GM21515 (cell line): ENCODE results near the gene SIK3.

Experiments used
- ATAC-seq: cut with Tn5 transposase; IDR thresholded peaks from one replicate; pipeline ENCODE4 v1.9.1; 2021; ENCODE audit not compliant: unreplicated experiment

The SIK3 gene

DNA sequence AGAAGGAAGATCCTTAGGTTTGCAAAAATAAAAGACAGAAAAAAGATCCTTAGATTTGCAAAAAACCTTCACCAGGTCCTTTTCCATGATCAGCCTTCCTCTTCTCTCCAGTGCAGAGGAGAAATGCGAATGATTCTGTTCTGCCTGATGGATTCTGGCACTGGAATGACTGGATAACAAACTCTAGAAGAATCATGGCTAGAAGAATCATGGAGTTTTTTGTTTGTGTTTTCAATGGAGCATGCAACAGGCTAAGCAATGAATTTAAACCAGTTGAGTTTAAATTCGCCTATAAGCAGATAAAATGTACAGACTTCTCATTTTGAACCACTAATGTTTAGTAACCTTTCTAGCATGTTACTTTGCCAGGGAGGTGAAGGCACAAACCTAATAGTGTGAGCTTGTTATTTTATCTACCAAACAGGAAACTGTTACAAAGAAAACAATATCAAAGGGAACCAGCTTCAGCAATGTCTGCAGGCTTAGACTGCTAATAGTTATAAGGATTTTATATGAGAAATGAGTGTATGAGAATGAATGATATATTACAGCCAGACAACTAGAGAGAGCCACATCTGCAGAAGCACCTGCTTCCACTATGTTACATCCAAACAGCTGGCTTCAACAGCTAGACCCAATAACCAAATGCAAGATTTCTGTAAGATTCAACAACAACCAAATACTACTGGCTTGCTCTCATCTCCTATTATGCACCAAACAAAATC, 196.1 kb downstream of the SIK3 start:
- ATAC-seq: no peak

- no peak for ATAC-seq
Measured at GRCh38 chr11:116901211-116901610, 197.0 kb downstream of the SIK3 start.

GRCh38 chr11:116896211-116896610, 202.0 kb downstream of the SIK3 start:
- no peak for ATAC-seq

DNA sequence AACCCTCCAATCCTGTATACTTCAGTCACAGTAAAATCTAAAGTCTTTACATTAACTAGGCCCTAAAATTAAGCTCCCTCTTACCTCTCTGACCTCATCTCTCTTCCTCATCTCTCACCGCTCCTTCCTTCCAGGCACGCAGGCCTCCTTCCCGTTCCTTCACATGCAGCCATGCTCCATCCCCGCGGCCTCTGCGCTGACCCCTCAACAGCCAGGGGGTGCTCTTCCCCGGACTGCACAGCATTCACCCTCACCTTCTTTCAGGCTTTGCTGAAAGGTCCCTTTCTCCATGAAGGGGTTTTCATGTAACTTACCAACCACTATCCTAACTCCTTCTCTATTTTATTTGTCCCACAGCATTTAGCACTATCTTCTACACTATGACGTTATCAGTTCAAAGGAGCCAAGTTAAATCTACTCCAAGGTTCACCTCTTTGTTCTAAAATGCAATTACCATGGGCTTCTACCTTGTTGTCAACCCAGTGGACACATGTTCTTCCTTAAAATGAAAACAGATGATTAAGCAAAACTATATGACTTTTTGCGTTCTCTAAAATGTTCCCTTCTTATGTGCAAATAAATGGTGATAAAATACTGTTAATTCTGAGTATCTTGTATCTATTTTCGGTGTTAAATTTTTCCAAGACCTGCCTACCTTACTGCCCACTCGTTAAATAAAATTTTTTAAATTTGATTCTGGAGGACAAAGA, 203.0 kb downstream of the SIK3 start:
- ATAC-seq: no peak

GRCh38 chr11:116893906-116894305, 204.3 kb downstream of the SIK3 start:
- no peak for ATAC-seq

- no peak for ATAC-seq
Measured at GRCh38 chr11:116893437-116893836, 204.8 kb downstream of the SIK3 start.

- ATAC-seq: no peak
Measured at GRCh38 chr11:116892374-116892773, 205.9 kb downstream of the SIK3 start.

DNA sequence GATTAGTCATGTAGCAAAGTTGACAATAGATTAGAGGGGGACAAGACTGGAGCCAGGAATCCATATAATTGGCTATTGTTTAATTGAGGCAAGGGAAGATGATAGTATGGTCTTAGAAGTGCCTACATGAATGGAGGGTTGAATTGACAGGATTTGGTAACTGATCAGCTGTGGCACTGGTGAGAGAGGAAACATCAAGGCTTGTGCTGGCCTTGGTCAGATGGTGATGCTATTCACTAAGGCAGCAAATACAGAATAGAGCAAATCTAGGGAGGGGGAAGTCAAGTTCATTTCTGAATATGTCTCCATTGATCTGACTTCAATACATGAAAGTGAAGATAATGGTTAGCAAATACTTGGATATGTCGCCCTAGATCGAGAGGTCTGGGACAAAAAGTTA, 206.5 kb downstream of the SIK3 start:
- ATAC-seq: no peak

GRCh38 chr11:116890607-116891006, 207.6 kb downstream of the SIK3 start:
- ATAC-seq: no peak

- peak; percentile 59 for ATAC-seq
Measured at GRCh38 chr11:116890193-116890592, 208.0 kb downstream of the SIK3 start.

DNA sequence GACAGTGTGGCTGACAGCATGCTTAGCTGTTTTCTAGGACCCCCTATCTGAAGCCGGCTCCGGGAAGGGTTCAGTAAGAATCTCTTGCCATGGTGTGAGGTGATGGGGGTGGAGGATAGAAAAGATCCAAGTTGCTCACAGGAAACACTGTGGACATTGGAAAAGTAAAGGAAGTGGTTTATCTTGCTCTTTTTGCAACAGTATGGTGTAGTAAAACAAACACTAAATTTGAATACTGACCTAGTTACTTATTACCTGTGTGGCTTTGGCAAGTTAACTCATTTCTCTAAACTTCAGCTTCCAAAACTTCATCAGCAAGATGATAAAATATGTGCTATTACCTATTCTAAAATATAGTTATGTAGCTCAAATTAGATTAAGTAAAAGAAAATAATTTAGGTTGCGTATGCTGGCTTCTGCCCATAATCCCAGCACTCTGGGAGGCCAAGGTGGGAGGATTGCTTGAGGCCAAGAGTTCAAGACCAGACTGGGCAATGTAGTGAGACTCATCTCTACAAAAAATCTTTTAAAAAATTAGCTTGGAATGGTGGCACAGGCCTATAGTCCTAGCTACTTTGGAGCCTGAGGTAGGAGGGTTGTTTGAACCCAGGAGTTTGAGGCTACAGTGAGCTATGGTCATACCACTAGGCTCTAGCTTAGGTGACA, 209.2 kb downstream of the SIK3 start:
- ATAC-seq: no peak

- no peak for ATAC-seq
Measured at GRCh38 chr11:116888024-116888423, 210.2 kb downstream of the SIK3 start.

- no peak for ATAC-seq
Measured at GRCh38 chr11:116885951-116886655, 212.1 kb downstream of the SIK3 start.

DNA sequence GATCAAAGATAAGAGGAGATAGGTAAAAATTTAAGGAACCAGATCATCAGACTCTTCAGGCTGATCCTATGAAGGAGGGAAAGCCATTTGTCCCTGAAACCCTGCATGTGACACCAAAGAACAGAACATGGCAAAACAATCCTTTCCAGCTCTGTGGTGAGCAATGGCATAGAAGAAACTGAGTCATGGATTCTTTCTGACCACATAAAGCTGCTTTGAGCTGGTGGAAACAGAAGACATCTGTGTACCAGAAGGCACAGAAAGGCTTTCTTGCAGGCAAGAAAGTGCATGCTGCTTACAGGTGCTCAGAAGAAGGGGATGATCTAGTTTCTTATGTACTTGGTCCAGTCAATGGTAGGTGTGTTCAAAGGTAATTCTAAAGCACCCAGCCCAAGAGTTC, 215.8 kb downstream of the SIK3 start:
- ATAC-seq: no peak

GRCh38 chr11:116881143-116881542, 217.1 kb downstream of the SIK3 start:
- ATAC-seq: no peak

DNA sequence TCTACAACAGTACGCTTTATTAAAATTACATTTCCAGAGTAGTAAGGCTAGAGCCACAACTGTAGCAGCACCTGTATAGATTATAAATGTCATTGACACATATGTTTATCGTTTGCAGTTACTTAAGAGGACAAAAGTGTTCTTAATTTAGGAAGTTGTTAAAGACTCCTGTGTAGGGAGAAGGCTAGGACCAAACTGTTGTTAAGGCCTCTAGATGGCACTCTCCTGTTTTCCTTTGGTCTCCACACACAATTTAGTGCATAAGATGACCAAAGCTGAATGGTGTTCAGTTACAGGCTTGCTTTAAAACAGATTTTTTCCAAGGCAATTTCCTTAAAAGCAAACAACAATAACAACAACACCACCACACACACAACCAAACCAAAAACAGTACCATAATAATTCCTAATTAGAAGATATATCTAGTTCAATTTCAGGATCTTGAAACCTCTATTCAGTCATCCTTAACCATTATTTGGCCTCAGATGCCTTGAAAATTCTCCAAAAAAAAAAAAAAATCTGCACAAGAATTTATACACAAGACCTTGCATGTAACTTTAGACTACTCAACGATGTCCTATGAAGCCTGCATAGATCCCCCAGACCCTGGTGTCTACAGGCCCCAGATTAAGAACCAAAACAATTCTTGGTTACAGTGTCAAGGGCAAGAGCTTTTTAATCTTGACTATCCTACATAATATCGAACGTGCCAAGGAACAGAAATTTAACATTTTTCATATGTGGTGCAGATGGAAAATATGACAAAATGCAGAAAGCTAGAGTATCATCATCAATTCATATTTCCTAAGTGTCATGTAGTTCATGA, 218.2 kb downstream of the SIK3 start:
- ATAC-seq: no peak

GRCh38 chr11:116876656-116877055, 221.6 kb downstream of the SIK3 start:
- ATAC-seq: no peak

DNA sequence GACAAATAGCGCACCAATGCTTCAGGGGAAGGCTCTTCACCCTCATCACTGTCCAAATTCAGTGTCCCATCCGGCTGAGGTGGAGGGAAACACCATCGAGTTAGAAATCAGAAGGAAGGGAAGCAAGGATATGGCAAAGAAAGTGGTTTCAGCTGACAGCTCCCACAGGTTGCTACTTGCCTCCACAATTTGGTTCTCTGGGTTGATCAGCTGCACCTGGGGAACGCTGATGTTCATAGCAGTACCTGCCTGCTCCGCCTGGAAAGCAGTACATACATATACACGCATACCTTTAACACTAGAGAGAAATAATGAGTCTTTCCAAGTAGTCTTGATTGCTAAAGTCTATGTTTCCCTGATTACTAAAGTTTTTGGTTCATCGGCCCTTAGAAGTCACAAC, 223.0 kb downstream of the SIK3 start:
- ATAC-seq: no peak

DNA sequence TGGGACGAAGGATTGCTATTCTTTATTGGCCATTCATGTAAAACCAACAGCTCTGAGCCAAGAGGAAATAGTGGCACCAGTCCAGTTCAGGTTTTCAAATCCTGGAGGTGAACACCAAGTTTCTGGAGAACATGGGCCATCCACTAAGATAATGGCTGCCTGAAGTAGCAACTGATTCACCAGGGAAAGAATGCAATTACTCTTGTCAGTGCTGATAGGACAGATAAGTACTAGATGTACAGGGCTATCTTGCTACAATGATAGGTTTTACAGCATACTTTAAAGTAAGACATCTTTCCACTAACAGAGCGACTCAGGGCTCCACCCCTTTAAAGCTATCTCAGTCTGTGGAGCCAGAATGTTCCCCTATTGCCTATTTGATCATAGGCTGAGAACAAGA, 224.0 kb downstream of the SIK3 start:
- no peak for ATAC-seq

- no peak for ATAC-seq
Measured at GRCh38 chr11:116873381-116873780, 224.8 kb downstream of the SIK3 start.

DNA sequence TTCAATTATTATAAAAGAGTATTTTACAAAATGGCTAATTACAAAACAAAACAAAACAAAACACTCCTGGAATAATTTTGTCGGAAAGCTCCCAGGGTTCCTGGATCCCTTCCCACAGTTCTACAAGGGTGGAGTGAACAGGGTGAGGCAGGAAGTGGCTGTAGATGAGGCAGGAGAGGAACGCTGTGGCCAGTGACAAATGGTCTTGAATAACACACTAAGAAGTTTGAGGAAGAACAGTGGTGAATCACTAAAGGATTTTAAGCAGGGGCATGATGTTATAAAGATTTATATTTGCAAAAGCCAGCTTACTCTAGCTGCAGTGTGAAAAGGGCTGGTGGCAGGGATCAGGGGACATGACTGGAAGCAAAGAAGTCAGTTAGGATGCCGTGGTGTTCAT, 227.0 kb downstream of the SIK3 start:
- no peak for ATAC-seq
